Activated naive CD4-positive, alpha-beta T cell treated with anti-CD3 and anti-CD28 coated beads, Interleukin-2, amount 50 U/mL, for 16 hours (primary cell): ENCODE data around the gene TEP1.
"Not testable (repeated sequence)": the region's sequence is repeated elsewhere in the genome, so short reads cannot be mapped to it uniquely, and the experiment has no call there.

Source experiments
- DNase-seq: peaks from one replicate; pipeline ENCODE4 v3.0.0-alpha.2; 2020

TEP1 gene

GRCh38 chr14:20386276-20386855 is 26.9 kb downstream of the TEP1 start:
- DNase-seq = no peak

GRCh38 chr14:20384886-20385285 is 28.4 kb downstream of the TEP1 start:
- no peak for DNase-seq

- DNase-seq = no peak
These were observed 29.0 kb downstream of the TEP1 start for GRCh38 chr14:20384321-20384720.

- DNase-seq = no peak
These were observed 29.7 kb downstream of the TEP1 start for GRCh38 chr14:20383636-20384035.

- no peak for DNase-seq
These were observed 30.3 kb downstream of the TEP1 start for GRCh38 chr14:20383032-20383431.

- DNase-seq = no peak
These were observed 30.8 kb downstream of the TEP1 start for GRCh38 chr14:20382526-20382925.

GRCh38 chr14:20381341-20381740 is 32.0 kb downstream of the TEP1 start:
- DNase-seq = no peak

GRCh38 chr14:20380681-20381080 is 32.6 kb downstream of the TEP1 start:
- DNase-seq = no peak

- DNase-seq = no peak
These were observed 33.6 kb downstream of the TEP1 start for GRCh38 chr14:20379743-20380142.

- no peak for DNase-seq
These were observed 36.1 kb downstream of the TEP1 start for GRCh38 chr14:20377171-20377570.

GRCh38 chr14:20376071-20376588 is 37.2 kb downstream of the TEP1 start:
- DNase-seq = no peak

GRCh38 chr14:20375471-20375870 is 37.8 kb downstream of the TEP1 start:
- DNase-seq = no peak

GRCh38 chr14:20372796-20373195 is 40.5 kb downstream of the TEP1 start:
- DNase-seq = no peak

- DNase-seq = no peak
These were observed 47.4 kb downstream of the TEP1 start for GRCh38 chr14:20365928-20366327.

GRCh38 chr14:20358474-20358873 is 54.8 kb downstream of the TEP1 start:
- not testable (repeated sequence) for DNase-seq

GRCh38 chr14:20356422-20356821 is 56.9 kb downstream of the TEP1 start:
- no peak for DNase-seq

- no peak for DNase-seq
These were observed 62.4 kb downstream of the TEP1 start for GRCh38 chr14:20350860-20351259.

GRCh38 chr14:20350282-20350681 is 63.0 kb downstream of the TEP1 start:
- no peak for DNase-seq

- no peak for DNase-seq
These were observed 65.6 kb downstream of the TEP1 start for GRCh38 chr14:20347747-20348146.

- no peak for DNase-seq
These were observed 66.6 kb downstream of the TEP1 start for GRCh38 chr14:20346713-20347112.

- DNase-seq = no peak
These were observed 67.9 kb downstream of the TEP1 start for GRCh38 chr14:20345366-20345765.

GRCh38 chr14:20343862-20344220 is 69.5 kb downstream of the TEP1 start:
- DNase-seq = no peak

GRCh38 chr14:20343092-20343861 is 70.0 kb downstream of the TEP1 start, which contains the start of gene PARP2:
Gene PARP2 (plus strand): TSS chr14:20343635. CDS start chr14:20343642, 7 bp downstream.
- DNase-seq = peak; percentile 92

- DNase-seq = no peak
These were observed 71.7 kb downstream of the TEP1 start for GRCh38 chr14:20341646-20342045.

GRCh38 chr14:20341032-20341431 is 72.3 kb downstream of the TEP1 start:
- DNase-seq = not testable (repeated sequence)
